ENCODE data around the gene DNAJA4.

Gene DNAJA4

DNA sequence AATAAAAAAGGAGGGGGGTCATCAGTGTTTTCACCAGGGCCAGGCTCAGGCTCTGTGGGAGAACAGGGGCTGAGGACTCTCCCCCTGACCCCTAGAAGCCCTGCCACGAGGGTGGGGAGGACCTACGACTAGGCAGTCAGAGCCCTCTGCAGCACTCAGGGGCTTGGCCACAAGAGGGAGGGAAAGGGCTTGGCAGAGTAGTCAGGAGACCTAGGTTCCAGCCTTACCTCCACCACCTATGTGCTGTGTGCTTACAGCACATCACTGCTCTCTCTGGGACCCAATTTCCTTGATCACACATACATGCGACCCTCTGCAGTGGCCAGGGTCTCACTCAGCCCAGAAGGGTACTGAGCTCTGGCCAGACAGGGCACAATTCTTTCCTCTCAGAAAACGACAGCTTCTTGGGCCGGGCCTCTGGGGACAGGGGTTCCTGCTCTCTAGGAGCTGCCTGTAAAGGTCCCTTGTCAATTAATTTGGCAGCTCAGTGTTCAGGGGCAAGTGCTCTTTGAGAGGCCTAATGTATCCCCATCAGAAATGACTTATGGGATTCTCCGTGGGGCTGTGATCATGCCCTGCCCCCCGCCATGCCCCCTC is 51.4 kb downstream of the DNAJA4 start:
- no peak for DNase-seq (ENCODE audit: low read depth in 2 of 2)

DNA sequence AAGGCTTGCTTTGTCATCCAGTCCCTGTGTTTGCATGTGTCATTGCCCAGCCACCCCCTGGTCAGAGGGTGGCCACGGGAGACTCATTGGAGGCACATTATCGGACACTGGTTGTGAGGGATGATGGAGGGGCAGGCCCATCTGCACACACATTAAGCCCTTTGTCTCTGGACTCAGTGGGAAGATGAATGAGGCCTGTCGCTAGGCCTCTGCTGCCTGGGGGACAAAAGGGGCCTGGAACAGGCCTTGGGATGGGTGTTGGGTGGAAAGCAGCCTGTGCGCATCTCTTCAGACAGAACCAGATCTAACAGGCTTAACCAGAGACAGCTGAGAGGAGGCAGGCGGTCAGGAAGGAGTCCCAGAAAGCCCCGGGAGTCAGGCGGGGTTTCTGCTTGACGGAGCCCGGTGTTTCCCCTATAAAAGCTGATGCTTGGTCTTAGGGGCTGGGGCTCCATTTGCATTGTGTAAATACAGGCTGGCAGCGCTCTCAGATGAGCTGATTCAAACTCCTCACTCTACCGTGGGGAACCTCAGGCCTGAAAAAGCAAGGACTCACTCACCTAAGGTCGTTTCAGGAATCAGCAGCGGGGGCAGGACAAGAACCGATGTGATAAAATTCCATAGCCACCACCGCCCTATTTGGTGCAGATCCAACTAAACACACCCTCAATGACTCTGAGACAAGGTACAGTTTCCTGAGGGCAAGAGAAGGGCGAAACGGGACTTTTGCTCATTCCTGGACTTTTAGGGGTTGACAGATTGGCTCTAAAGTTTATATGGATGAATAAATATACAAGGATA is 52.1 kb downstream of the DNAJA4 start:
- DNase-seq (ENCODE audit: low read depth in 2 of 2): no peak

DNA sequence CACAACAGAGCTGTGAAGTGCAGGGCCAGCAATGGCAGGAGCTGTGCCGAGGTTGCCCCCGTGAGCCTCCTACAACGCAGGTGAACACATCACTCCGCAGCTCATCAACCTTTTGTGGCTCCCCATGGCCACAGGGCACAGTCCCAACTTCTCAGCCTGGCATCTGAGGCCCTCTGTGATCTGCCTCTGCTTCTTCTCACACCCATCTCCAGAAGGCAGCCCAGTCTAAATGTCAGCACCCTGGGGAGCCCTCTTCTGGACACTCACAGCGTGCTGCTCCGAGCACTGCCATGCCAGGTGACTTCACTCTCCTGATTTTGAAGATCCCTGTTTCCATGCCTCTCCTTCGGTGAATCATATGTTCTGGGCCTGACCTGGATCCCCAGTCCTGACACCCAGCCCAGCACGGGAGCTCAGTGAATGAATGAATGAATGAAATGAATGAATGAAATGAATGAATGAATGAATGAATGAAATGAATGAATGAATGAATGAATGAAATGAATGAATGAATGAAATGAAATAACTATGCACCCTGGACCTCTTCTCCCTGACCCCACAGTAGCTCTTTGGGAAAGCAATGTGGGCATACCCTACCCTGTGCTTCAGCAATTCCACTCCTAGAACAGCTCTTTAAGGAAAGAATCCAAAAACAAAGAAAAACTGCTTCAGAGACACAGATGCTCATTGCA is 52.9 kb downstream of the DNAJA4 start:
- DNase-seq (ENCODE audit: low read depth in 2 of 2): no peak

DNA sequence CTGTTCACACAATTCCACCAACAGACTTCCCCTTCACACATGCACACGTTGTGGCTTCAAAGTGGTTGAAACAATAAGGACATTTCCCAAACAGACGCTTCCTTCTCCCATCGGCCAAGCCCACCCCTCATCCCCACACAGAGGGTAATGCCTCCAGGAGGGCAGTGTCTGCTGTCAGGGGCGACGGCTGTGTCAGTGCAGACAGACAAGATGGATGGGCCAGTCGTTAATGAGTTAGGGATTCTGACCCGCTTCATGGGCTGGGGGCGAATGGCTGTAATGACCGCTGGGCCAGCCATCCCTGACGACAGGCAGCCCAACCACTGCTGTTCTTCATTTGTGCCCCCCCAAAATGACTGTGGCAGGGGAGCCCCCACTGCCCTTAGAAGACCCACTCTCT is 55.2 kb downstream of the DNAJA4 start:
- DNase-seq (ENCODE audit: low read depth in 2 of 2): no peak

DNA sequence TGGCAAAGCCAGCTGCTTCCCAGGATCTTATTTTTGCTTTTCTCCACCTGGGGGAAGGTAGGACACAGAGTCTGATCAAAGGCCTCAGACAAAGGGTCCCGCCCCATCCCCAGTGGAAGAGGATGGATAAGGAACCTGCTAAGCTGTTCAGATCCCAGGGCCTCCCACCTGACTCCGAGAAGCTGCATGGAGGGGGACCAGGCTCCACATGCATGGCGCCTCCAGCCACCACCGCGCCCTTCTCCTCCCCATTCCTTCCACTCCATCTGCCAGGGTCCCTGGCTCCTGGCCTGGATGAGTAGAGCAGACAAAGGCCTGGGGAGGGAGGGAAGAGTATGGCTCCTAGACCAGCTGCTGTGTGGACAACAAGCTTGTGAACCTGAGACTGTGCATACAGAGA is 55.8 kb downstream of the DNAJA4 start:
- no peak for DNase-seq (ENCODE audit: low read depth in 2 of 2)

DNA sequence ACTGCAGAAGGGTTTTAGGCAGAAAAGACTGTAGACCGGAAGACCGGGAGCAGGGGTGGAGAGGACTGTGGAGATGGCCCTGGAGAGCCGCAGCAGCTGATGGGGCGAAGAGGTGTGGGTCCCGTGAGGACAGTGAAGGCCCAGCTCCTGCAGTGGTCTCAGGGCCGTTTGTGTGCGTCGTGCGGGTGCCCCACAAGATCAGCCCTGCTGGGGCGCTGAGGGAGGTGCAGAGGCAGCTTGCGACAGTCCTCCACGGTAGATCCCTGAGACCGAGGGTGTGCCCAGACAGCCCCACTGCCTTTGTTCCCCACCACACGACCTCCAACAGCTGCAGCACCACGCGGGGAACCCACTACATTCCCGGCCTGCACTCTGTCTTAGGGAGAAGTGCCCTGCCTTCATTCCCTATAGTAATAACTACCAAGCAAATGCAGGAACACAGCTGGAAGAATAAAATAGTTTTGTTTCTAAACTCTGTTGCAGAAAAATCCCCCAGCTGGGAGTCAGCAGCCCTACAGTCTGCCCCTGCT is 56.7 kb downstream of the DNAJA4 start:
- DNase-seq (ENCODE audit: low read depth in 2 of 2): no peak

DNA sequence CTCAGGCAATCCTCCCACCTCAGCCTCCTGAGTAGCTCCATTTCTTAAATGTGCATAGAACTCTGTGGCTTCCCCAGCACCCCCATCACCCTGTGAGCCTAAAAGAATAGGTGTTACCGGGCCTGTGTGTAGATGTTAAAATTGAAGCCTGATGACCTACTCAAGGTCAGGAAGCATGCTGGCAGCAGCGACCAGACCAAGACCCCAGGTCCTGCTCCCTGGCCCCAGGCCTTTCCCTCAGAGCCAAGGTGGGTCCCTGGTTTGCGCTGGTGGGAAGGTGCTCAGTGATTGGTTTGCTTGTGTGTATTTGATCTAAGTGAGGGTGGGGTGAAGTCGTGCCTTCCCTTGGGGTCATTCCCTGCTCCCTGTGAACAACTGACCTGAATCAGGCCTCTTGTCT is 57.4 kb downstream of the DNAJA4 start:
- no peak for DNase-seq (ENCODE audit: low read depth in 2 of 2)

DNA sequence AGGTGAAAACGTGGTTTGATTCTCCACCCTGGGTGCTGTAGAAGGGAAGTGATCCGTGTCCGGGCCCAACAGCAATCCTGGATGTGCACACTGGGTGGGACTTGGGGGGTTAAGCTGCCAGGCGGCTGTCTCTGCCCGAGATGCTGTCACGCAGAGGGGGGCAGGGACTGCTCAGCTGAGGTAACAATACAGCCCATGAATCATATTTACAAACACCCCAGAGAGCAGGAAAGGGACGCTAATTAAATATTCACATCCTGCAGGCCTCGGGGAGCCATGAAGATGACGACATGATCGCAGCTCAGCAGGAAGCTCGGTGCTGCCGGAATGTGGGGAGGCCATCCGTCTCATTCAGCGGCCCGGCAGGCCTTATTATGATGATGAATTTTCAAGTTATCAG is 57.9 kb downstream of the DNAJA4 start:
- no peak for DNase-seq (ENCODE audit: low read depth in 2 of 2)

DNA sequence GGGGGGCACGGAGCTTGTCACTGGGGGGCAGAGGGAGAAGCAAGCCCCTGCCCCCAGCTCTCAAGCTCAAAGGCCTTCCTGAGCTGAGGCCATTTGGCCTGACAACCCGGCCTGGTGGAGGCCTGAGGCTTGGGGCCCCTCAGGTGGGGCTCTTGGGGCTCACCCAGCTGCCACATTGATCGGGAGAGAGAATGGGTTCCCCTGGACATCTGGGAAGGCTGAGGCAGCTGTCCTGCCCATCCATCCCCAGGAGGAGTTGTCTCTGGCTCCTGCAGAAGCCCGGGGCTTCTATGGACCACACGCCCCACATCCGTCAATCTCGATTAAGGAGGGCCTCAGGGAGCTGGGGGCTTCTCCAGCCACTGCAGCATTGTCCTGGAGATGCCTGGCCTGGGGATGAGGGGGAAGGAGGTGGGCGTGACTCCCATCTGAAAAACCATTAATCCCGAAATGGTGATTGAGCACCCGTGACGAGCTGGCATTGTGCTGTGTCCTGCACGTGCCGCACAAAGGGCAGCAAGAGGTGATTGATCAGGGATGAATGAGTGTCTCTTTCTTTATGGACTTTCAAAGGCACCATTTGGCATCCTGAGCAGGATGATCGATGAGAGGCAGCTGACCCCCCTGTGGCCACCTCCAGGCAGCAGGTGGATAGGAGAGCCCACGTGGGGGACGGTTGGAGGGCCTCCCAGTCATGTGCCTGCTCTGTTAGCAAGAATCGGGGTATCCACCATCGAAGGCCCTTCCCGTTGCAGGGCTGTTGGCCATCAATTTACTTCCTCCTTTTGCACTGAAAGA is 58.6 kb downstream of the DNAJA4 start:
- DNase-seq (ENCODE audit: low read depth in 2 of 2): no peak

DNA sequence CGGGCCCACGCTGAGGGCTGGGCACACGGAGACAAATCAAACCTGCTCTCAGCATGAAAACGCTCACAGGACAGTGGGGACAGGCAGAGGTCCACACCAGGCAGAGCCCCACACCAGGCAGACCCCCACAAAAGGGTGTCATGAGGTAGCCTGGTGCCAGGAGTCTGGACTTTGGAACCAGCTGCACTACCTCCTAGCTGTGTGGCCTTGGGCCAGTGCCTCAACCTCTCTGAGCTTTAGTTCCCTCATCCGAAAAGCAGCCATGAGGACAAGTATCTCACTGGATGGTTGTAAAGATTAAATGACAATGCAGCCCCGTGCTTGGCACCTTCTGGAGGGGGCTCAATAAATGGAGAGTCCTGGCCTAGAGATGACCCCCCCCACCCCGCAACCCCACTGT is 59.3 kb downstream of the DNAJA4 start:
- DNase-seq (ENCODE audit: low read depth in 2 of 2): no peak

DNA sequence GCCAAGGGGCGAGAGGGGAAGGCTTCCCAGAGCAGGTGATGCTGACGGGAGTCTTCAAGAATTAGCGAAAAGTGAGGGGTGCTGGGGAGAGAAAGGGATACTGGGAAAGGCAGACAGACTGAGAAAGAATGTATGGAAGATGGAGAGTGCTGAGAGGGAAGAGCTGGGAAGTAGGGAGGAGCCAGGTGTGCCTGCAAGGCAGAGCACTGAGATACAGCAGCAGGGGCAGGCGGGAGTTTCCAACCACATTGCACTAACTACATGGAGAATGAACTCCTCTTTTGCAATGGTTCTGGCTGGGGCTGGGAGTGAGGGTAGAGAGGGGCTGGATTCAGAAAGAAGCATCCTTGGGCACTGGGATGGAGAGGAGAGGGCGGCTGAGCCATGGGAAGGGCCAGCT is 59.8 kb downstream of the DNAJA4 start:
- DNase-seq (ENCODE audit: low read depth in 2 of 2): no peak

DNA sequence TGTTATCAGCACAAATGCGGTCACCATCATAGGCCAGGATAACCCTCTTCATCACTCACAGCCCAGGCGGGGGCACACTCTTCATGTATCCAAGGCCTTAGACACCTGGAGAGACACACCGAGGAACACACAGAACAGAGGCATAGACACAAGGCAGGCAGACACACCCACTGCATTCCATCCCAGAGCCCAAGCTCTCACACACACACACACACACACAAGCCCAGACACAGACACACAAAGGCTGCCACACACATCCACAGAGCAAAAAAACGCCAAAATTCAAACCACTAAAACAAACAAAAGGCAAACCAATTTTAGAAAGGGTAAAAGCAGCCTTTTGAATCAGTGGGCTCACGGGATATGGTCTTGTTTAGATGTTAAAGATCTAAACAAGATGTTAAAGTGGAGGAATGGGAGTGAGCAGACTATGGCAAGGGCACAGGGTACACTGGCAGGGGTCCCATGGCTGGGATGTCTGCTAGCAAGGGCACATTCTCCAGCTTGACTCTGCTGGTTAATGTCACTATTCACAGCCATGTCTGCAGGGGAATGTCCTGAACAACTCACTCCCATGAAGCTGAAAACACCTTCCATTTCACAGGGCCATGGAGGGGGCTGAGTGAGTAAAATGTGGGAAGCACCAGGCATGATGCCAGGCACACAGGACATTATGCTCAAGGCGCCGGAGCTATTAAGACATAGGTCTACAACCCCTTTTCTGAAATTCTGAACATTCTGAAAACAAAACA is 60.9 kb downstream of the DNAJA4 start:
- no peak for DNase-seq (ENCODE audit: low read depth in 2 of 2)

DNA sequence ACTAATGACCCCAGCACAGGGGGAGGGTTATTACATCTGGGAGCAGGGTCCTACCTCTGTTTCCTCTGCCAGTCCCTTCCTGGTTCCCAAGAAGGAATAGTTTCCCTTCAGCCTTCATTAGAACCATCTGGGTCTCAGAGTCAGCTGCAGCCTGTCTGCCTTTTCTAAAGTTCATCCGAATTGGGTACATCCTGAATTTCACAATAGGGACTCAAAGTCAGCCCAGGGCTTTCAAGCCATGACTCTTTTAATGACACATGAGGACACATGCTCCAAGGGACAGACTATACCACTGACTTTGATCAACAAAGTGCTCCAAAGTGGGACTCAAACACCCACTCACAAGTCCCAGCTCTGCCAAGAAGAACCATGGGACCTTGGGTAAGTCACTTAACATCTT is 63.1 kb downstream of the DNAJA4 start:
- no peak for DNase-seq (ENCODE audit: low read depth in 2 of 2)

DNA sequence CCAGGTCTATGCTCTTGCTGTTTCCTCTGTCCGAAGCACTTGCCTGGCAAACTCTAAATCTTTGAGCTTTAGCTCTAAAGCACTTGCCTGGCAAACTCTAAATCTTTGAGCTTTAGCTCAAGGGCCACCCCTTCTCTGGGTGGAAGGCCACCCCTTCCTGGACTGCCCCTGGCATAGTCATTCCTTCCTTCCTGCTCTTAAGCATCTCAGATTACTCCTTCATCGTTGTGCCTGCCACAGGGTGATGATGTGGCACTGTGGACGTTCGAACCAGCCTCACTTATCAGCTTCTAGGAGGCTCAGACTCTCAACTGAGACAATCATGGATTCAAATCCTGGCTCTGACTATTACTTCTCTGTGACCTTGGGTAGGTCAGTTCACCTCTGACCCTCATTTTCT is 65.3 kb downstream of the DNAJA4 start:
- DNase-seq (ENCODE audit: low read depth in 2 of 2): no peak
